ENCODE data around the gene RTBDN. TPM values are rescaled to one million over a fixed set of nuclear protein-coding genes. Genes with fewer than 3 reads are reported as not detected.
A peak's percentile ranks its signal among the peaks of the same experiment; 100 is the strongest.

The RTBDN gene
- total RNA-seq, 2 experiments from 2014 or later, result not detected

DNA sequence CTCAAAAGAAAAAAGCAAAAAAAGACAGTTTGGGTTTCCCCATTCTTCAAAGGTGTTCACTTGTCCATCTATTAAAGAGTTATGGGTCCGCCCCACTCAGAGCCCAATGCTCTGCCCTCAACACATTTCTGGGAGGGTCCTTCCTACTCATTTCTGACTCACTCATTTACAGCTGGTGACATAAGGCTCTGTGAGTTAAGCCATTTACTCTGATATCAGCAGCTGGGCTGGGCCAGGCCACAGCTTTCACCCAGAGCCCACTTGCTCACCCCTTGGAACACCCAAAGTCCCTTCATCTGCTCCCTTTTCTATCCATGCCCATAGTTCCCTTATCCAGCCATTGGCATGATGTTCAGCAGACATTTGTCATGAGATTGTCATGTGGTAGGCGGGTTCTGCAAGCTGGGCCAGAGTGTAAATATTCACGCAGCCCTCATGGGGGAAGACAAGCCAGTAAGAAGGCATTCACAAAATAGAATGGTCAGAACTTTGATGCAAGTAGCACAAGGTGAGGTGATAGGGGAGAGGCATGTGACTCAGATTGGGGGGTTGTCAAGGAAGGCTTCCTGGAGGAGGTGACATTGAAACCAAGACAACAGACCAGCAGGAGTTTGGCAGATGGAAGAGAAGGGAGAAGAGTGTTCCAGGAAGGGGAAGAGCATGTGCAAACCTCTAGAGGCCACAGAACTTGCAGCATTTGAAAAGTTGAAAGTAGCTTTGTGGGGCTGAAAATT lies 9.8 kb upstream of the RTBDN start:
- ChIA-PET POLR2A (no interaction called here), CTCF (interaction anchor here (1.0 kb wide), 1 partner anchor 48 kb away, joined by 3 read pairs; no protein-coding TSS in a partner anchor)
- Mint-ChIP-seq H3K4me3 (no peak overlapping the region), H3K27ac (no peak overlapping the region), H3K36me3 (ENCODE audit: low read depth) (no peaks in the 10 kb centered on the region), H3K4me1 (peaks cover 27% of the 10 kb centered on the region), H3K9me3 (no peaks in the 10 kb centered on the region), H3K27me3 (peaks cover 39% of the 10 kb centered on the region)
- DNase-seq, result no peak

DNA sequence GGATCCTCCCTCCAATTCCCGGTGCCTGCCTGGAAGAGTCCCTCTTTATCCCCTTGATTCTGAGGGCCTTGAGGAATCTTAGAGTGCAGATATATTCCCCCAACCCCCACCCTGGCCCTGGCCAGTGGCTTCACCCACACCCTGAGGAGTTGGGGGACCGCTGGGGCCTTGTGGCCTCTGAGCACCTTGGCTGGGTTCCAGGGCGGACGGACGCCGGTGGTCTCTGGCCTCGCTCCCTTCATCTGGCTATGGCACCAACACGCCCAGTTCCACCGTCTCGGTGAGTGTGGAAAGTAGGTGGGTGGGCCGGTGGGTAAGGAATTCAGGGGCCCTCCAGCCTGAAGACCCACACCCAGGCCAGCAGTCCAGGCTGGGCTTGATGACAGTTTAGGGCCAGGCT lies 8.9 kb upstream of the RTBDN start:
- ChIA-PET POLR2A (no interaction called here), CTCF (no interaction called here)
- peaks cover 29% of the 10 kb centered on the region for H3K4me1 Mint-ChIP-seq
- H3K36me3 Mint-ChIP-seq (ENCODE audit: low read depth), result no peaks in the 10 kb centered on the region
- H3K4me3 Mint-ChIP-seq, result no peak overlapping the region
- no peaks in the 10 kb centered on the region for H3K9me3 Mint-ChIP-seq
- peaks cover 45% of the 10 kb centered on the region for H3K27me3 Mint-ChIP-seq
- H3K27ac Mint-ChIP-seq, result no peak overlapping the region
- DNase-seq, result no peak

DNA sequence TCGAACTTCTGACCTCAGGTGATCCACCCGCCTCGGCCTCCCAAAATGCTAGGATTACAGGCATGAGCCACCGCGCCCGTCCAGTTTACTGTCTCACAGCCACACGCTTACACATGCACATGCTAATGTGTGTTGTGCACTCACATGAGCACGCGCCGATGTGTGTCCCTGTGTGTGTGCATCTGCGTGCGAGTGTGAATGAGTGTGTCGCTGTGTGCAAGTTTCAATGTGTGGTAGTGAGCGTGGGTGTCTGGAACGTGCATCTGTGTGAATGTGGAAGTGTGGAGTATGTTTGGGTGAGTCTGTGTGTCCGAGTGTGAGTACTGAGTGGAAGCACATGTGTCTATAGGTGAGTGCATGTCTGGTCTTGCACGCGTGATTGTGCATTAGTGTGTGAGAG lies 8.1 kb upstream of the RTBDN start:
- Mint-ChIP-seq H3K4me3 (no peak overlapping the region), H3K27ac (no peak overlapping the region), H3K36me3 (ENCODE audit: low read depth) (no peaks in the 10 kb centered on the region), H3K4me1 (peaks cover 28% of the 10 kb centered on the region), H3K9me3 (no peaks in the 10 kb centered on the region), H3K27me3 (peaks cover 51% of the 10 kb centered on the region)
- ChIA-PET POLR2A (no interaction called here), CTCF (no interaction called here)
- no peak for DNase-seq

DNA sequence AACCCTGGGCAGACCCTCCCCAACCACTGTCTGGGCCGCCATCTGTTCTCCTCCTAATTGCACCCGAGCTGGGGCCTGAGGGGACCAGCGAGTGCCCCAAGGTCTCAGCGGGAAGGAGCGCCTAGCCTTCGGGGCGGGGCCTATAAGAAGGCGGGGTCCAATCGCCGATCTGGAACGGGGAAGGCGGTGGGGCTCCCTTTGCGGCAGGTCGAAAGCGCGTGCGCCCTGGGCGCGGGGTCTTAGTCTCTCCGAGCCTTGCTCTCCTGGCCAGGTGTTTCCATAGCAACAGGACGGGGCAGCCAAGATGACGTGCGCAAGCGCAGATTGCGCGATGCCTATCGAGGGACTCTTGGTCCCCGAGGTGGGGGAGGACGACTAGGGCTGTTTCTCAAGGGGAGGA lies 6.7 kb upstream of the RTBDN start:
- POLR2A ChIA-PET, result no interaction called here

DNA sequence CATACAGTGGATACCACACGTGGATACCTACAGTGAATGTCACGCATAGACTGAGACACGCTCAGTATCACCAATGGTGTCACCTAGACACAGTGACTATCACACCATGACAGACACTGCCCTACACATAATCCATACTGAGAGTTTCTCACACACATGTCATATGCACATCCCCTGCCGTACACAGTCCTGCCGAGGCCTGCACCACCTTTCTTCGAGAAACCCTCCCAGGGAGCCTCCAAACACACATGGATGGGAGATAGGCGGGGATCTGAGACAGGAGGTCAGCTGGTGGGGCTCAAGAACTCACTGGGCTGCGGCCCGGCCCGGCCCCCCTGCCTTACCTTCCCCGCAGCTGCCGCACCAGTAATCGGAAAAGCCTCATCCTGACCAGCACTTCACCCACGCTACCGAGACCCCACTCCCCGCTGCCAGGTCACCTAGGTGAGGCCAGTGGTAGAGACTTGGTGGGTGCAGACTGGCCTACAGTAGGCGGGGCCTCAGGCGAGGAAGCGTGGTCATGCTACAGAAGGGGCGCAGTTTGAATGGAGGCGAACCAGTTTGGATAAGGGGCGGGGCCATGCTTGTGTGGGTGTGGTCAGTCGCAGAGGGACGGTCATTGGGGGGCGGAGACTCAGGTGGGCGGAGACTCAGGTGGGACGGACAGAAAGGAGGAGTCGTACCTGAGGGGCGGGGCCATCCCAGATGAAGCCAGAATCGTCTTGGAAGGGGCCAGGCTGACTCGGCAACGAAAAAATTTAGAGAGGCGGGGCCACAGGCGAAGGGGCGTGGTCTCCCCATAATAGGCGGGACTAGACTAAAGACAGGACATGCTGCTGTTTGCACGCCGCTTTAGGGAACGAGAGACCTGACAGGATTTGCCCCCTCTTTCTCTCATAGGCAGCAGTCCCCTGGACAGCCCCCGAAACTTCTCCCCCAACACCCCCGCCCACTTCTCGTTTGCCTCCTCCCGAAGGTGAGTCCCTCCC lies 6.0 kb upstream of the RTBDN start:
- Mint-ChIP-seq H3K9me3 (no peaks in the 10 kb centered on the region), H3K27ac (no peak overlapping the region), H3K27me3 (peaks cover 65% of the 10 kb centered on the region), H3K4me3 (peak overlapping the region; percentile 25), H3K36me3 (ENCODE audit: low read depth) (no peaks in the 10 kb centered on the region), H3K4me1 (peaks cover 30% of the 10 kb centered on the region)
- CTCF ChIA-PET, result interaction anchor here (1.0 kb wide), 1 partner anchor 74 kb away, joined by 3 read pairs; no protein-coding TSS in a partner anchor
- POLR2A ChIA-PET, result no interaction called here
- peak; percentile 51 for DNase-seq

More for the DNA sequence above, 6.7 kb upstream of the RTBDN start:
- CTCF ChIA-PET, result interaction anchor here (1.0 kb wide), 1 partner anchor 75 kb away, joined by 3 read pairs; no protein-coding TSS in a partner anchor
- peaks cover 28% of the 10 kb centered on the region for H3K4me1 Mint-ChIP-seq
- H3K9me3 Mint-ChIP-seq, result no peaks in the 10 kb centered on the region
- no peaks in the 10 kb centered on the region for H3K36me3 Mint-ChIP-seq (ENCODE audit: low read depth)
- peaks cover 60% of the 10 kb centered on the region for H3K27me3 Mint-ChIP-seq
- H3K4me3 Mint-ChIP-seq, result peak overlapping the region; percentile 38
- no peak overlapping the region for H3K27ac Mint-ChIP-seq
- peak; percentile 29 for DNase-seq

DNA sequence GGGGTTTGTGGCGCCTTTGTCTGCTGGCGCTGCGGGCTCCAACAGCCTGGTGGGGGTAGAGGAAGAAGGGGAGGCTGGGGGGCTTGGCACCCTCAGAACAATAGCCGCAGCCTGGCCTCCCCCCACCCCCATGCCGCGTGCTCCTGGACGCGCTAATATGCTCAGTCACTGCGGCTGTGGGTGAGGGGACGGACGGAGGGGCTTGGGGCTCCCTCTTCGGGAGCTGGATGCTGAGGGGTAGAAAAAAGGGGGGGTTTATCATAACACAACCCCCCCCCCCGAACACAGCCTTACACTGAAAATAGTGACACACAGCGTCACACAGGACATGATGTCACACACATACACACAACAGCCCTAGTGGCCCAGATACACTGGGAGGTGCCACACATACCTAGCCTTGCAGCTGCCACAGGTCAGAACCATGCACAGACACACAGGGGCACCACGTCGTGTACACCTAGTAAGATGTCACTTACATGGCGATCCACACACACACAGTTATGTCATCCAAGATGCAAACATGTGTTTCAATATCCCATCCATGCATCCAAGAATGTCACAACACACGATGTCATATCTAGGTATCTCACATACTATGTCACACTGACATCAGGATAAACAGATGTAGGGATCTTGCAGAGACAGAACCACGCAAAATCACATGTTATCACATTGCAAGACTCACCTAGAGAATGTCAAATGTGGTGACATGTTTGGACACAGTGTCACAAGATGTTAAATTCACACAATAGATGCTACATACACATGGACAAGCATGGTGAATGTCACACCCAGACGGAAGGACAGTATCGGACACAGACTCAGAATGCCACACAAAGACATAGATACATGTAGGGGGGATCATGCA lies 4.7 kb upstream of the RTBDN start:
- Mint-ChIP-seq H3K4me1 (peaks cover 37% of the 10 kb centered on the region), H3K4me3 (peak overlapping the region; percentile 52), H3K9me3 (no peaks in the 10 kb centered on the region), H3K36me3 (ENCODE audit: low read depth) (no peaks in the 10 kb centered on the region), H3K27me3 (peaks cover 72% of the 10 kb centered on the region), H3K27ac (no peak overlapping the region)
- CTCF ChIA-PET, result interaction anchor here (0.6 to 1.2 kb wide), 4 partner anchors 8 to 52 kb away, joined by 3 to 4 read pairs (median 3); partner anchors contain the start of gene RNASEH2A
- peak; percentile 26 for DNase-seq
- POLR2A ChIA-PET, result no interaction called here

DNA sequence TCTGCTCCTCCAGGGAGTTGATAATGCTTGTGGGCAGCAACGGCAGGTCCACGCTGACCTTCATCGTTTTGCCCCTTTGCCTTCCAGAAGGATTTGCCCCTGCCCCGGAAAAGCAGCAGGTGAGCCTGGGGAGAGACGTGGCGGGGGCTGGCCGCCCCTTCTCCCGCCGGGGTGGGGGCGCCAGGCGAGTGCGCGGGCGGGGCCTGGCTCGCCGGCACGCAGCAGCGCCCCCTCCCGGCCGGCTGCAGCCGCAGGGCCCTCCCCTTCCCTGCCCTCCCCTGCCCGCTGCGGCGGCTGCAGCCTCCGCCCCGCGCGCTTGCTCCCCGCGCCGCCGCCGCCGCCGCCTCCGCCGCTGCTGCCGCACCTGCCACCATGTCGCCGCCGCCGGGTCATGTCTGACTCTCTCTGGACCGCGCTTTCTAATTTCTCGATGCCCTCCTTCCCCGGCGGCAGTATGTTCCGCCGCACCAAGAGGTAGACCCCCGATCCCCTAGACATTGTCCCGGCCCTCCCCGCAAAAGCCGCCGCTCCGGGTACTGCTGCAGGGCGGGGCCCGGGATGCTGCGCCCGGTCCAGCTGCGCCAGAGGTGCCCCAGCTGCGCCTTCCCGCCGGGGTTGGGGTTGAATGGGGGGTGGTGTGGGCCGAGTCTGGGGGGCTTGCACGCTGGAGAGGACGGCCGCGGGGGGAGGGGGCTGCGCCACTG lies 4.0 kb upstream of the RTBDN start, which contains the start of gene MAST1:
Gene MAST1 (plus strand): TSS at position 334 of the 704 bp plus-strand sequence. CDS start 58 bp downstream, at position 392.
- Mint-ChIP-seq H3K27ac (no peak within 1 kb of the TSS), H3K36me3 (ENCODE audit: low read depth) (no peaks in the 10 kb centered on the region), H3K27me3 (peaks cover 74% of the 10 kb centered on the region), H3K9me3 (no peaks in the 10 kb centered on the region), H3K4me1 (peaks cover 39% of the 10 kb centered on the region), H3K4me3 (peak within 1 kb of the TSS; percentile 52)
- ChIA-PET CTCF (interaction anchor here (0.6 to 1.5 kb wide), 3 partner anchors 9 to 51 kb away, joined by 3 to 9 read pairs (median 4); no protein-coding TSS in a partner anchor), POLR2A (no interaction called here)
- peak; percentile 46 for DNase-seq

DNA sequence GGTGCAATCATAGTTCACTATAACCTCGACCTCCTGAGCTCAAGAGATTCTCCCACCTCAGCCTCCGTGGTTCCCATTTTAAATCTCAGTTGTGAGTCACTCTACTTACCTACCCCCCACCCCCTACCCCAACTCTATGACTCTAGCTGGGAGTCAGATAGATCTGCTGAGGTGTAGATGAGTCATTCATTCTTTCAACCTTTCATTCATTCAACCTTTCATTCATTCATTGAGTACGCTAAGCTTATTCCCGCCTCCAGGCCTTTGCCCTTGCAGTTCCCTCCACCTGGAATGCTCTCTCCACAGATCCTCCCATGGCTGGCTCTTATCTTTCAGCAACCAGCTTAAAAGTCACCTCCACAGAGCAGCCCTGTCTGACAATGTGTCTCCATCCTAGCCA lies 2.8 kb upstream of the RTBDN start:
- Mint-ChIP-seq H3K27me3 (peaks cover 78% of the 10 kb centered on the region), H3K36me3 (ENCODE audit: low read depth) (no peaks in the 10 kb centered on the region), H3K4me1 (peaks cover 45% of the 10 kb centered on the region), H3K27ac (no peak overlapping the region), H3K4me3 (no peak overlapping the region), H3K9me3 (no peaks in the 10 kb centered on the region)
- POLR2A ChIA-PET, result no interaction called here
- no peak for DNase-seq
- CTCF ChIA-PET, result interaction anchor here (1.5 kb wide), 1 partner anchor 10 kb away, joined by 9 read pairs; no protein-coding TSS in a partner anchor

DNA sequence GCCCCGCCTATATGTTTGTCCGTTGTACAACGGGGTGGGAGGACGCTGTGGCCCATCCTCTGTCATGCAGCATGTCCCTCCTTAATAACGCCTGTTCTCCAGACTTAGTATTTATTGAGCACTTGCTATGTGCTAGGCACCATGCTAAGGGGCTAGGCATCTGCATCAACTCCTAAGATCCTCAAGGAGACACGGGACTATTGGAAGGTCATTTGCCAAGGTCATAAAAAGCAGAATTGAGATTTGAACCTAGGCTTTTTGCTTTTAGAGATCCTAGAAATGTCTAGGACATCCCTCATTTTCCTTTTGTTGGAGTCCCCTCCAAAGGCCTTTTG lies 2.1 kb upstream of the RTBDN start:
- Mint-ChIP-seq H3K4me3 (no peak overlapping the region), H3K9me3 (no peaks in the 10 kb centered on the region), H3K27me3 (peaks cover 80% of the 10 kb centered on the region), H3K36me3 (ENCODE audit: low read depth) (no peaks in the 10 kb centered on the region), H3K27ac (no peak overlapping the region), H3K4me1 (peaks cover 41% of the 10 kb centered on the region)
- no peak for DNase-seq
- POLR2A ChIA-PET, result no interaction called here
- CTCF ChIA-PET, result interaction anchor here (0.6 kb wide), 1 partner anchor 99 kb away, joined by 4 read pairs; no protein-coding TSS in a partner anchor

DNA sequence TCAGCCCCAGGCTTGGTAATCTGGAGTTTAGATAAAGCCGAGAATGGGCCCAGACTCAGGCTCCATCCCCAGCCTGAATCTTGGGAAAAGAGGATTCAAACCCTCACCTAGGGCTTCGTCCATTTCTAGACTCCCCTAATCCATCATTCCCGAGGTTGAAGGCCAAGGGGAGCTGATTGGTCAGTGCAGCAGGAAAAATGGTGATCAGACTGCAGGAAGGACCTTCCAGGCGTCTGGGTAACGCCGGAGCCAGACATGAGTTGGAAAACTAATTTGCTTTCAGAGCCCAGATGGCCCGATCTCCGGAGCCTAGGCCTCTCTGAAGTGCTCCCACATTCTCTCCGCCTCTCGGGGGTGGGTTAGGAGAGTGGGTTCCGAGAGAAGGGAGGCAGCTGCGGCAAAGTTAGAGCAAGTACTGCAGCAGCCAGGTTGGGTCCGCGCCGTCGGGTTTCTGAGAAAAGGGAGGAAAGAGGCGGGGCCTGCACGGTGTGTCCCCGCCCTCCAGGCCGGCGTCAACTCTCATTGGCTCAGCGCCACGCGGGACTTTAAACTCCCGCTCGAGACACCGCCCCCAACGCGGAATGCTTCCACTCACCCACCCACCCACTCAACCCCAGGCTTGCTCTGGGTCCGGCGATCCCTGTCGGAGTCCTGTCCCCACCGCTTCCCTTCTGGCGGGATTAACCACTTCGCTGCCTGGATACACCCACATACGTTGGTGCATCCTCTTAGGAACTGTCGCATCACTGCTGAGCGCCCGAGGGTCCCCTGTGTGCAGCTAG lies 788 bp upstream of the RTBDN start:
- Mint-ChIP-seq H3K4me1 (peaks cover 27% of the 10 kb centered on the region), H3K36me3 (ENCODE audit: low read depth) (no peaks in the 10 kb centered on the region), H3K27me3 (peaks cover 74% of the 10 kb centered on the region), H3K27ac (no peak overlapping the region), H3K4me3 (no peak overlapping the region), H3K9me3 (no peaks in the 10 kb centered on the region)
- POLR2A ChIA-PET, result no interaction called here
- CTCF ChIA-PET, result interaction anchor here (0.6 to 1.2 kb wide), 3 partner anchors 9 to 20 kb away, joined by 3 read pairs; no protein-coding TSS in a partner anchor
- DNase-seq, result peak; percentile 23
